ENCODE results near the gene SLC7A9. TPM values are rescaled to one million over a fixed set of nuclear protein-coding genes. Genes with fewer than 3 reads are reported as not detected.

The SLC7A9 gene
- 0.20 and 0.37 TPM in 2 replicates for total RNA-seq

DNA sequence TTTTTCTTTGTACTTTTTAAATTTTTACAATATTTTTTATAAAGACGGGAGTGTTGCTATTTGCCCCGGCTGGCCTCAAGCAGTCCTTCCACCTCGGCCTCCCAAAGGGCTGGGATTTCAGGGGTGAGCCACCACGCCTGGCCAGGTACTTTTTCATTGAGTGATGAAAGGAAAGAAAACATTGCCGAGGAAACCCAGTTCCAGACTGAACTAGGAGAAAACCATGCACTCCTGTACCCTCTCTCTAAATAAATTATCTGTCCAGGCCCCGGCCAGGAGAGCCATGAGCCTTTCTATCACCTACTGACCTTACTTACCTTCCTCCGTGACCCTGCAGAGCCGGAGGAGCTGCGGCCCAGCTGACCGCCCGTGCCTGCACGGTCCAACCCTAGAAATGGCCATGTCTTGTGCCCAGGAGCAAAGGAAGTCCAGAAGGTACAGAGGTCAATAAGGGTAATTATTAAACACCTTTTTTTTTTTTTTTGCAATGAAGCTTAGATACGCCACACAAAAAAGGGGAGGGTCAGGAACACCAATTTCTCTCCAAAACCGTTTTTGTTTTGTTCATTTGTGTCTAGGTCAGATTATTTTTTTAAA lies at the start of gene SLC7A9:
Gene SLC7A9, minus strand, starts transcription at position 399 of the 597 bp plus-strand sequence. CDS start 1,233 bp downstream, outside the sequence.

Small RNA genes lying within 50 kb of the gene (small RNA-seq; reads per million reads assigned to genes)
- not detected for gene RN7SKP22

Other genes starting within 250 kb of the SLC7A9 start
- 36.4 and 43.6 TPM in 2 replicates for gene ANKRD27, start 194.6 kb downstream of the SLC7A9 start, total RNA-seq
- gene RGS9BP, start 193.9 kb downstream of the SLC7A9 start, total RNA-seq, result 0.37 and 0.39 TPM in 2 replicates
- 8.8 and 12.7 TPM in 2 replicates for gene NUDT19, start 177.9 kb downstream of the SLC7A9 start, total RNA-seq
- 0.20 and 0.73 TPM in 2 replicates for gene TDRD12, start 150.0 kb downstream of the SLC7A9 start, total RNA-seq
- gene CEP89, start 102.2 kb upstream of the SLC7A9 start, total RNA-seq, result 17.4 and 18.7 TPM in 2 replicates
- 2.2 and 3.7 TPM in 2 replicates for gene FAAP24, start 102.5 kb upstream of the SLC7A9 start, total RNA-seq
- gene RHPN2, start 195.1 kb upstream of the SLC7A9 start, total RNA-seq, result 0.73 and 2.7 TPM in 2 replicates
- 6.5 and 6.6 TPM in 2 replicates for gene GPATCH1, start 211.4 kb upstream of the SLC7A9 start, total RNA-seq